8988T (cell line): ENCODE measurements around the gene NBAS.
"Not testable (repeated sequence)": the region's sequence is repeated elsewhere in the genome, so short reads cannot be mapped to it uniquely, and the experiment has no call there.

ENCODE experiments used
- DNase-seq: peaks from one replicate; pipeline ENCODE4 v3.0.0; 2011

Gene NBAS

GRCh38 chr2:15250946-15251345, 310.2 kb downstream of the NBAS start:
- not testable (repeated sequence) for DNase-seq

- no peak for DNase-seq
Observed at GRCh38 chr2:15246870-15247269, 314.3 kb downstream of the NBAS start.

GRCh38 chr2:15243762-15244161, 317.4 kb downstream of the NBAS start:
- DNase-seq: no peak

GRCh38 chr2:15242936-15243461, 318.1 kb downstream of the NBAS start:
- DNase-seq: no peak

GRCh38 chr2:15241929-15242328, 319.2 kb downstream of the NBAS start:
- DNase-seq: no peak

GRCh38 chr2:15241201-15241600, 319.9 kb downstream of the NBAS start:
- DNase-seq: no peak

- DNase-seq: no peak
Observed at GRCh38 chr2:15238028-15238427, 323.1 kb downstream of the NBAS start.

GRCh38 chr2:15230599-15231192, 330.4 kb downstream of the NBAS start:
- DNase-seq: no peak

GRCh38 chr2:15226661-15227060, 334.5 kb downstream of the NBAS start:
- DNase-seq: no peak

GRCh38 chr2:15225131-15225530, 336.0 kb downstream of the NBAS start:
- DNase-seq: no peak

- DNase-seq: no peak
Observed at GRCh38 chr2:15224641-15225040, 336.5 kb downstream of the NBAS start.

- DNase-seq: no peak
Observed at GRCh38 chr2:15223887-15224286, 337.2 kb downstream of the NBAS start.

- no peak for DNase-seq
Observed at GRCh38 chr2:15222856-15223255, 338.3 kb downstream of the NBAS start.

GRCh38 chr2:15220603-15221002, 340.5 kb downstream of the NBAS start:
- DNase-seq: no peak

- DNase-seq: no peak
Observed at GRCh38 chr2:15218423-15219086, 342.6 kb downstream of the NBAS start.

- DNase-seq: no peak
Observed at GRCh38 chr2:15212249-15212648, 348.9 kb downstream of the NBAS start.

- not testable (repeated sequence) for DNase-seq
Observed at GRCh38 chr2:15210542-15210941, 350.6 kb downstream of the NBAS start.

GRCh38 chr2:15206419-15206818, 354.7 kb downstream of the NBAS start:
- no peak for DNase-seq

GRCh38 chr2:15205562-15205961, 355.6 kb downstream of the NBAS start:
- DNase-seq: no peak

- no peak for DNase-seq
Observed at GRCh38 chr2:15201009-15201408, 360.1 kb downstream of the NBAS start.

- no peak for DNase-seq
Observed at GRCh38 chr2:15200581-15200980, 360.6 kb downstream of the NBAS start.

- no peak for DNase-seq
Observed at GRCh38 chr2:15198051-15198450, 363.1 kb downstream of the NBAS start.

- no peak for DNase-seq
Observed at GRCh38 chr2:15195813-15196212, 365.3 kb downstream of the NBAS start.

GRCh38 chr2:15191789-15192188, 369.3 kb downstream of the NBAS start:
- no peak for DNase-seq

- DNase-seq: no peak
Observed at GRCh38 chr2:15189216-15189615, 371.9 kb downstream of the NBAS start.
